Measurements from ENCODE around the gene RABGGTA.
A peak's percentile ranks its signal among the peaks of the same experiment; 100 is the strongest.

Gene RABGGTA

GRCh38 chr14:24271134-24271833, at the start of gene RABGGTA:
Gene RABGGTA, minus strand, starts transcription at chr14:24271597. Its CDS starts 482 bp downstream, at chr14:24271115.
- peak within 1 kb of the TSS; percentile 58; the same call in 1 of the 2 replicates for H2AFZ ChIP-seq (ENCODE audit: low read depth, low read length)
- H3K27me3 ChIP-seq (ENCODE audit: low read depth, low read length), result no peaks in the 10 kb centered on the region
- no peaks in the 10 kb centered on the region for H3K9me3 ChIP-seq (ENCODE audit: insufficient read depth, low read length)

GRCh38 chr14:24317141-24317928, 45.9 kb upstream of the RABGGTA start:
- H3K27me3 ChIP-seq (ENCODE audit: low read depth, low read length), result peaks cover 11% of the 10 kb centered on the region
- H2AFZ ChIP-seq (ENCODE audit: low read depth, low read length), result no peak overlapping the region
- no peaks in the 10 kb centered on the region for H3K9me3 ChIP-seq (ENCODE audit: insufficient read depth, low read length)
- no peaks in the 10 kb centered on the region for H3K36me3 ChIP-seq (replicated peaks; ENCODE audit: low read depth, low read length)
- no peak overlapping the region for H3K4me3 ChIP-seq (ENCODE audit: low read length)
- H3K27ac ChIP-seq (ENCODE audit: low read length), result no peak overlapping the region
- no peaks in the 10 kb centered on the region for H3K79me2 ChIP-seq (ENCODE audit: low read length)
- no peak overlapping the region for H3K4me2 ChIP-seq (ENCODE audit: low read length)
- TF ChIP-seq EZH2phosphoT487 (IDR thresholded peaks at IDR 0.05; ENCODE audit: low read depth) (no peak), CTCF (IDR thresholded peaks at IDR 0.05; ENCODE audit: low read depth, low read length) (no peak)
- no peaks in the 10 kb centered on the region for H3K4me1 ChIP-seq (ENCODE audit: low read length)
- no peak overlapping the region for H3K9ac ChIP-seq (ENCODE audit: low read length)
- H4K20me1 ChIP-seq (ENCODE audit: insufficient read depth, low read length), result no peaks in the 10 kb centered on the region

More at GRCh38 chr14:24271134-24271833, at the start of gene RABGGTA:
- H3K36me3 ChIP-seq (replicated peaks; ENCODE audit: low read depth, low read length), result peaks cover 2% of the 10 kb centered on the region
- no peaks in the 10 kb centered on the region for H4K20me1 ChIP-seq (ENCODE audit: insufficient read depth, low read length)
- peak within 1 kb of the TSS; percentile 98 for H3K9ac ChIP-seq (ENCODE audit: low read length)
- peak within 1 kb of the TSS; percentile 88 for H3K27ac ChIP-seq (ENCODE audit: low read length)
- TF ChIP-seq EZH2phosphoT487 (IDR thresholded peaks at IDR 0.05; ENCODE audit: low read depth) (no peak), CTCF (IDR thresholded peaks at IDR 0.05; ENCODE audit: low read depth, low read length) (peak; percentile 66)
- H3K4me1 ChIP-seq (ENCODE audit: low read length), result peaks cover 38% of the 10 kb centered on the region
- no peaks in the 10 kb centered on the region for H3K79me2 ChIP-seq (ENCODE audit: low read length)
- H3K4me2 ChIP-seq (ENCODE audit: low read length), result peak within 1 kb of the TSS; percentile 83
- H3K4me3 ChIP-seq (ENCODE audit: low read length), result peak within 1 kb of the TSS; percentile 90

GRCh38 chr14:24316597-24316950, 45.2 kb upstream of the RABGGTA start:
- Histone ChIP-seq H3K4me2 (ENCODE audit: low read length) (no peak overlapping the region), H3K4me1 (ENCODE audit: low read length) (no peaks in the 10 kb centered on the region), H3K79me2 (ENCODE audit: low read length) (no peaks in the 10 kb centered on the region), H4K20me1 (ENCODE audit: insufficient read depth, low read length) (no peaks in the 10 kb centered on the region), H2AFZ (ENCODE audit: low read depth, low read length) (no peak overlapping the region), H3K27ac (ENCODE audit: low read length) (no peak overlapping the region), H3K36me3 (replicated peaks; ENCODE audit: low read depth, low read length) (no peaks in the 10 kb centered on the region), H3K27me3 (ENCODE audit: low read depth, low read length) (peaks cover 11% of the 10 kb centered on the region; the same call in 1 of the 2 replicates), H3K9ac (ENCODE audit: low read length) (no peak overlapping the region), H3K9me3 (ENCODE audit: insufficient read depth, low read length) (no peaks in the 10 kb centered on the region), H3K4me3 (ENCODE audit: low read length) (no peak overlapping the region)
- TF ChIP-seq EZH2phosphoT487 (IDR thresholded peaks at IDR 0.05; ENCODE audit: low read depth) (no peak), CTCF (IDR thresholded peaks at IDR 0.05; ENCODE audit: low read depth, low read length) (no peak)
